ENCODE results near the gene DHDH. TPM values are rescaled to one million over a fixed set of nuclear protein-coding genes. Genes with fewer than 3 reads are reported as not detected.

DHDH gene
- total and polyA plus RNA-seq, 2 experiments from 2014 or later: 0.69 to 4.7 TPM

DNA sequence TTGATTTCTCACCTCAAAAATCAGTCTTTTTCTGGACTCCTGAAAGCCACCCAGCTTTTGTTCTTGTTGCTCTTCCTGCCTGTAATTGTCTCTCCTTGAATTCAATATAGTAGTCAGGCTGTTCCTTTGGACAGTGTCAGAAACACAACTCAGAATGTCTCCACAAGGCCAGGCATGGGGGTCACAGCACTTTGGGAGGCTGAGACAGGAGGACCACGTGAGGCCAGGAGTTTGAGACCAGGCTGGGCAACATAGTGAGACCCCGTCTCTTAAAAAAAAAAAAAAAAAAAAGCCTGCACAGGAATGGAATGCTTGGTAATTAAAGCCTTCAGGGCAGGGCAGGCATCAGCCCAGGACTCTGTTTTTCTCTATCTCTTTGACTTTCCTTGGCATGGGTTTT lies 12.3 kb downstream of the DHDH start:
- no peak for DNase-seq (ENCODE audit: low spot score)
- Histone ChIP-seq H3K4me2 (no peak overlapping the region), H3K4me3 (no peak overlapping the region), H3K4me1 (ENCODE audit: insufficient read depth) (no peaks in the 10 kb centered on the region), H3K9me2 (ENCODE audit: insufficient read depth) (no peaks in the 10 kb centered on the region), H3K27me3 (ENCODE audit: insufficient read depth) (no peaks in the 10 kb centered on the region), H4K20me1 (replicated peaks; ENCODE audit: insufficient read depth) (no peaks in the 10 kb centered on the region), H3K27ac (ENCODE audit: low read depth) (no peak overlapping the region), H3K36me3 (ENCODE audit: insufficient read depth) (no peaks in the 10 kb centered on the region), H3F3A (replicated peaks; ENCODE audit: low read depth) (no peaks in the 10 kb centered on the region), H2AFZ (no peak overlapping the region), H3K79me2 (replicated peaks; ENCODE audit: insufficient read depth) (no peaks in the 10 kb centered on the region)
- Mint-ChIP-seq H3K27ac (no peak overlapping the region), H3K4me3 (no peak overlapping the region), H3K9me3 (peaks cover 26% of the 10 kb centered on the region), H3K27me3 (ENCODE audit: insufficient read depth, low read depth, poor library complexity) (peaks cover 15% of the 10 kb centered on the region), H3K36me3 (ENCODE audit: low read depth) (peaks cover 24% of the 10 kb centered on the region), H3K4me1 (no peaks in the 10 kb centered on the region)
- no peak for TF ChIP-seq POLR2AphosphoS5 (IDR thresholded peaks at IDR 0.05; ENCODE audit: low read depth)
- no peak for TF ChIP-seq ZNF114 (CRISPR knock-in tag; IDR thresholded peaks at IDR 0.05)
- TF ChIP-seq, protein P1, sequence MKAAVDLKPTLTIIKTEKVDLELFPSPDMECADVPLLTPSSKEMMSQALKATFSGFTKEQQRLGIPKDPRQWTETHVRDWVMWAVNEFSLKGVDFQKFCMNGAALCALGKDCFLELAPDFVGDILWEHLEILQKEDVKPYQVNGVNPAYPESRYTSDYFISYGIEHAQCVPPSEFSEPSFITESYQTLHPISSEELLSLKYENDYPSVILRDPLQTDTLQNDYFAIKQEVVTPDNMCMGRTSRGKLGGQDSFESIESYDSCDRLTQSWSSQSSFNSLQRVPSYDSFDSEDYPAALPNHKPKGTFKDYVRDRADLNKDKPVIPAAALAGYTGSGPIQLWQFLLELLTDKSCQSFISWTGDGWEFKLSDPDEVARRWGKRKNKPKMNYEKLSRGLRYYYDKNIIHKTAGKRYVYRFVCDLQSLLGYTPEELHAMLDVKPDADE (IDR thresholded peaks at IDR 0.05): no peak
- TF ChIP-seq NANOG (IDR thresholded peaks at IDR 0.05; ENCODE audit: borderline replicate concordance): no peak
- no peak for TF ChIP-seq CREB1 (CRISPR knock-in tag; IDR thresholded peaks at IDR 0.05; ENCODE audit: low read depth)
- TF ChIP-seq EZH2 (IDR thresholded peaks at IDR 0.05; ENCODE audit: low read depth, unreplicated experiment): no peak
- TF ChIP-seq, protein P2, sequence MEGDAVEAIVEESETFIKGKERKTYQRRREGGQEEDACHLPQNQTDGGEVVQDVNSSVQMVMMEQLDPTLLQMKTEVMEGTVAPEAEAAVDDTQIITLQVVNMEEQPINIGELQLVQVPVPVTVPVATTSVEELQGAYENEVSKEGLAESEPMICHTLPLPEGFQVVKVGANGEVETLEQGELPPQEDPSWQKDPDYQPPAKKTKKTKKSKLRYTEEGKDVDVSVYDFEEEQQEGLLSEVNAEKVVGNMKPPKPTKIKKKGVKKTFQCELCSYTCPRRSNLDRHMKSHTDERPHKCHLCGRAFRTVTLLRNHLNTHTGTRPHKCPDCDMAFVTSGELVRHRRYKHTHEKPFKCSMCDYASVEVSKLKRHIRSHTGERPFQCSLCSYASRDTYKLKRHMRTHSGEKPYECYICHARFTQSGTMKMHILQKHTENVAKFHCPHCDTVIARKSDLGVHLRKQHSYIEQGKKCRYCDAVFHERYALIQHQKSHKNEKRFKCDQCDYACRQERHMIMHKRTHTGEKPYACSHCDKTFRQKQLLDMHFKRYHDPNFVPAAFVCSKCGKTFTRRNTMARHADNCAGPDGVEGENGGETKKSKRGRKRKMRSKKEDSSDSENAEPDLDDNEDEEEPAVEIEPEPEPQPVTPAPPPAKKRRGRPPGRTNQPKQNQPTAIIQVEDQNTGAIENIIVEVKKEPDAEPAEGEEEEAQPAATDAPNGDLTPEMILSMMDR (conservative IDR thresholded peaks at IDR 0.05; ENCODE audit: low read depth in 2 of 2): no peak
- TF ChIP-seq STAT1 (IDR thresholded peaks at IDR 0.05; ENCODE audit: unreplicated experiment): no peak
- TF ChIP-seq, protein P3, sequence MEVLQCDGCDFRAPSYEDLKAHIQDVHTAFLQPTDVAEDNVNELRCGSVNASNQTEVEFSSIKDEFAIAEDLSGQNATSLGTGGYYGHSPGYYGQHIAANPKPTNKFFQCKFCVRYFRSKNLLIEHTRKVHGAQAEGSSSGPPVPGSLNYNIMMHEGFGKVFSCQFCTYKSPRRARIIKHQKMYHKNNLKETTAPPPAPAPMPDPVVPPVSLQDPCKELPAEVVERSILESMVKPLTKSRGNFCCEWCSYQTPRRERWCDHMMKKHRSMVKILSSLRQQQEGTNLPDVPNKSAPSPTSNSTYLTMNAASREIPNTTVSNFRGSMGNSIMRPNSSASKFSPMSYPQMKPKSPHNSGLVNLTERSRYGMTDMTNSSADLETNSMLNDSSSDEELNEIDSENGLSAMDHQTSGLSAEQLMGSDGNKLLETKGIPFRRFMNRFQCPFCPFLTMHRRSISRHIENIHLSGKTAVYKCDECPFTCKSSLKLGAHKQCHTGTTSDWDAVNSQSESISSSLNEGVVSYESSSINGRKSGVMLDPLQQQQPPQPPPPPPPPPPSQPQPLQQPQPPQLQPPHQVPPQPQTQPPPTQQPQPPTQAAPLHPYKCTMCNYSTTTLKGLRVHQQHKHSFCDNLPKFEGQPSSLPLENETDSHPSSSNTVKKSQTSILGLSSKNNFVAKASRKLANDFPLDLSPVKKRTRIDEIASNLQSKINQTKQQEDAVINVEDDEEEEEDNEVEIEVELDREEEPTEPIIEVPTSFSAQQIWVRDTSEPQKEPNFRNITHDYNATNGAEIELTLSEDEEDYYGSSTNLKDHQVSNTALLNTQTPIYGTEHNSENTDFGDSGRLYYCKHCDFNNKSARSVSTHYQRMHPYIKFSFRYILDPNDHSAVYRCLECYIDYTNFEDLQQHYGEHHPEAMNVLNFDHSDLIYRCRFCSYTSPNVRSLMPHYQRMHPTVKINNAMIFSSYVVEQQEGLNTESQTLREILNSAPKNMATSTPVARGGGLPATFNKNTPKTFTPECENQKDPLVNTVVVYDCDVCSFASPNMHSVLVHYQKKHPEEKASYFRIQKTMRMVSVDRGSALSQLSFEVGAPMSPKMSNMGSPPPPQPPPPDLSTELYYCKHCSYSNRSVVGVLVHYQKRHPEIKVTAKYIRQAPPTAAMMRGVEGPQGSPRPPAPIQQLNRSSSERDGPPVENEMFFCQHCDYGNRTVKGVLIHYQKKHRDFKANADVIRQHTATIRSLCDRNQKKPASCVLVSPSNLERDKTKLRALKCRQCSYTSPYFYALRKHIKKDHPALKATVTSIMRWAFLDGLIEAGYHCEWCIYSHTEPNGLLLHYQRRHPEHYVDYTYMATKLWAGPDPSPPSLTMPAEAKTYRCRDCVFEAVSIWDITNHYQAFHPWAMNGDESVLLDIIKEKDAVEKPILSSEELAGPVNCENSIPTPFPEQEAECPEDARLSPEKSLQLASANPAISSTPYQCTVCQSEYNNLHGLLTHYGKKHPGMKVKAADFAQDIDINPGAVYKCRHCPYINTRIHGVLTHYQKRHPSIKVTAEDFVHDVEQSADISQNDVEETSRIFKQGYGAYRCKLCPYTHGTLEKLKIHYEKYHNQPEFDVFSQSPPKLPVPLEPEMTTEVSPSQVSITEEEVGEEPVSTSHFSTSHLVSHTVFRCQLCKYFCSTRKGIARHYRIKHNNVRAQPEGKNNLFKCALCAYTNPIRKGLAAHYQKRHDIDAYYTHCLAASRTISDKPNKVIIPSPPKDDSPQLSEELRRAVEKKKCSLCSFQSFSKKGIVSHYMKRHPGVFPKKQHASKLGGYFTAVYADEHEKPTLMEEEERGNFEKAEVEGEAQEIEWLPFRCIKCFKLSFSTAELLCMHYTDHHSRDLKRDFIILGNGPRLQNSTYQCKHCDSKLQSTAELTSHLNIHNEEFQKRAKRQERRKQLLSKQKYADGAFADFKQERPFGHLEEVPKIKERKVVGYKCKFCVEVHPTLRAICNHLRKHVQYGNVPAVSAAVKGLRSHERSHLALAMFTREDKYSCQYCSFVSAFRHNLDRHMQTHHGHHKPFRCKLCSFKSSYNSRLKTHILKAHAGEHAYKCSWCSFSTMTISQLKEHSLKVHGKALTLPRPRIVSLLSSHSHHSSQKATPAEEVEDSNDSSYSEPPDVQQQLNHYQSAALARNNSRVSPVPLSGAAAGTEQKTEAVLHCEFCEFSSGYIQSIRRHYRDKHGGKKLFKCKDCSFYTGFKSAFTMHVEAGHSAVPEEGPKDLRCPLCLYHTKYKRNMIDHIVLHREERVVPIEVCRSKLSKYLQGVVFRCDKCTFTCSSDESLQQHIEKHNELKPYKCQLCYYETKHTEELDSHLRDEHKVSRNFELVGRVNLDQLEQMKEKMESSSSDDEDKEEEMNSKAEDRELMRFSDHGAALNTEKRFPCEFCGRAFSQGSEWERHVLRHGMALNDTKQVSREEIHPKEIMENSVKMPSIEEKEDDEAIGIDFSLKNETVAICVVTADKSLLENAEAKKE (CRISPR knock-in tag; IDR thresholded peaks at IDR 0.05): no peak
- TF ChIP-seq, protein P4, sequence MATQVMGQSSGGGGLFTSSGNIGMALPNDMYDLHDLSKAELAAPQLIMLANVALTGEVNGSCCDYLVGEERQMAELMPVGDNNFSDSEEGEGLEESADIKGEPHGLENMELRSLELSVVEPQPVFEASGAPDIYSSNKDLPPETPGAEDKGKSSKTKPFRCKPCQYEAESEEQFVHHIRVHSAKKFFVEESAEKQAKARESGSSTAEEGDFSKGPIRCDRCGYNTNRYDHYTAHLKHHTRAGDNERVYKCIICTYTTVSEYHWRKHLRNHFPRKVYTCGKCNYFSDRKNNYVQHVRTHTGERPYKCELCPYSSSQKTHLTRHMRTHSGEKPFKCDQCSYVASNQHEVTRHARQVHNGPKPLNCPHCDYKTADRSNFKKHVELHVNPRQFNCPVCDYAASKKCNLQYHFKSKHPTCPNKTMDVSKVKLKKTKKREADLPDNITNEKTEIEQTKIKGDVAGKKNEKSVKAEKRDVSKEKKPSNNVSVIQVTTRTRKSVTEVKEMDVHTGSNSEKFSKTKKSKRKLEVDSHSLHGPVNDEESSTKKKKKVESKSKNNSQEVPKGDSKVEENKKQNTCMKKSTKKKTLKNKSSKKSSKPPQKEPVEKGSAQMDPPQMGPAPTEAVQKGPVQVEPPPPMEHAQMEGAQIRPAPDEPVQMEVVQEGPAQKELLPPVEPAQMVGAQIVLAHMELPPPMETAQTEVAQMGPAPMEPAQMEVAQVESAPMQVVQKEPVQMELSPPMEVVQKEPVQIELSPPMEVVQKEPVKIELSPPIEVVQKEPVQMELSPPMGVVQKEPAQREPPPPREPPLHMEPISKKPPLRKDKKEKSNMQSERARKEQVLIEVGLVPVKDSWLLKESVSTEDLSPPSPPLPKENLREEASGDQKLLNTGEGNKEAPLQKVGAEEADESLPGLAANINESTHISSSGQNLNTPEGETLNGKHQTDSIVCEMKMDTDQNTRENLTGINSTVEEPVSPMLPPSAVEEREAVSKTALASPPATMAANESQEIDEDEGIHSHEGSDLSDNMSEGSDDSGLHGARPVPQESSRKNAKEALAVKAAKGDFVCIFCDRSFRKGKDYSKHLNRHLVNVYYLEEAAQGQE (IDR thresholded peaks at IDR 0.05; ENCODE audit: unreplicated experiment): no peak
- TF ChIP-seq JUNB (IDR thresholded peaks at IDR 0.05; ENCODE audit: unreplicated experiment): no peak
- TF ChIP-seq ZNF331 (CRISPR knock-in tag; IDR thresholded peaks at IDR 0.05; ENCODE audit: low read depth): no peak
- ATAC-seq: no peak

Data from GM23338 (cell line).